A673 (cell line): ENCODE results near the gene ANKRD11. TPM values are rescaled to one million over a fixed set of nuclear protein-coding genes. Genes with fewer than 3 reads are reported as not detected.

ENCODE experiments used
- BruUV-seq: library from RNA; stranded (reverse); fragments of 400-500 nt; replicated peaks from 2 replicates; lab custom pipeline; 2021; lab: Mats Ljungman, UMichigan
- CTCF ChIA-PET: fragments of 300-600 bp; sonication (Branson Sonifier 250); formaldehyde crosslinking; loops from one replicate; lab custom pipeline; 2022; ENCODE audit warnings: antibody characterized with exemption; lab: Charles Lee
- POLR2A ChIA-PET: fragments of 300-600 bp; sonication (Branson Sonifier 250); formaldehyde crosslinking; loops from one replicate; lab custom pipeline; 2022; ENCODE audit warnings: antibody characterized with exemption; ENCODE audit not compliant: low non-redundant PET; lab: Charles Lee
- DNase-seq: peaks from one replicate; pipeline ENCODE4 v3.0.0-alpha.2; 2015; ENCODE audit warnings: low spot score
- H3K27ac ChIP-seq: fragments of 200-600 bp; sonication (generic); 2 replicates; pipeline ENCODE4 v1.5.1; 2016; ENCODE audit warnings: mixed run types, low read depth, mild to moderate bottlenecking, mixed read lengths, antibody characterized with exemption, low read length; ENCODE audit not compliant: poor library complexity, severe bottlenecking
- H3K27me3 ChIP-seq: fragments of 200-600 bp; sonication (generic); replicated peaks from 2 replicates; pipeline ENCODE4 v1.6.1; 2017; ENCODE audit warnings: mixed run types, low read depth, mild to moderate bottlenecking, mixed read lengths, antibody characterized with exemption, low read length; ENCODE audit not compliant: insufficient read depth, poor library complexity
- H3K36me3 ChIP-seq: fragments of 200-600 bp; sonication (generic); 2 replicates; pipeline ENCODE4 v1.6.1; 2016; ENCODE audit warnings: mixed run types, mild to moderate bottlenecking, mixed read lengths, antibody characterized with exemption, low read length; ENCODE audit not compliant: insufficient read depth, poor library complexity, severe bottlenecking
- H3K4me1 ChIP-seq: fragments of 200-600 bp; sonication (generic); 2 replicates; pipeline ENCODE4 v1.6.1; 2017; ENCODE audit warnings: mixed run types, mild to moderate bottlenecking, mixed read lengths, antibody characterized with exemption, low read length; ENCODE audit not compliant: insufficient read depth, poor library complexity, severe bottlenecking
- H3K4me3 ChIP-seq: fragments of 200-600 bp; sonication (generic); 2 replicates; pipeline ENCODE4 v1.5.1; 2016; ENCODE audit warnings: low read depth, mixed run types, mild to moderate bottlenecking, mixed read lengths, low read length; ENCODE audit not compliant: poor library complexity, severe bottlenecking
- H3K9me3 ChIP-seq: fragments of 200-600 bp; sonication (generic); 2 replicates; pipeline ENCODE4 v1.6.1; 2016; ENCODE audit warnings: mixed run types, low read depth, mild to moderate bottlenecking, mixed read lengths, antibody characterized with exemption, low read length; ENCODE audit not compliant: poor library complexity, severe bottlenecking
- EZH2 ChIP-seq: fragments of 200-600 bp; sonication (generic); IDR thresholded peaks from 2 replicates; pipeline ENCODE4 v1.6.1; 2017; ENCODE audit warnings: borderline replicate concordance, low read depth, mild to moderate bottlenecking, mixed read lengths, antibody characterized with exemption, low read length; ENCODE audit not compliant: poor library complexity, severe bottlenecking
- intact Hi-C: fragments of 100-400 bp; cut with micrococcal nuclease; formaldehyde crosslinking; loops from one replicate; pipeline ENCODE4 v1.10.0; 2022; ENCODE audit not compliant: unreplicated experiment
- total RNA-seq: library from RNA; stranded (reverse); gene quantifications from 2 replicates; pipeline ENCODE4 v1.2.3, GENCODE V29; 2021
- TF ChIP-seq, protein P1 (sequence below): fragments of 300-800, 200-600 bp; sonication (generic); conservative IDR thresholded peaks from 2 replicates; pipeline ENCODE4 v1.5.1; 2017; ENCODE audit warnings: low read depth, mild to moderate bottlenecking, antibody characterized with exemption, low read length, moderate library complexity, mixed read lengths

ANKRD11 gene
- total RNA-seq, 1 experiment from 2014 or later = 217 TPM

DNA sequence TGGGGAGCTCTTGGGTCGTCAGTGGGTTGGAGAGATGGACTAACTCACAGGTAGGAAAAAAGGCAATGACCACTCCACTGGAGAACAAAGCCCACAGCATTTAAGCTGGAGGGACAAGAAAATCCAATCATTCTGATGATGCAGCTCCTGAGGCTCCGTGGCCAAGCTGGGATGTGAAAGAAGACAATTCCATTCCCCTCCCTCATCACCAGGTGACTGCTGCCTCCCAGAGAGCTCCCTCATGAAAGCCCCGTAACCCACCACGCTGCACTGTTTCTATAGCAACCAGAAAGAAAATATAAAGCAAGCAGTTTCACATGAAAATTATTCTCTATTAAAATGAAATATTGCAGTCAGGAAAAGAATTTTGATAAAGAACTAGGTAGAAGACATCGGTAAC, 15.2 kb downstream of the ANKRD11 start:
- intact Hi-C loops = no loop called here
- H3K4me1 ChIP-seq = peaks cover 13% of the 10 kb centered on the region
- no peak overlapping the region for H3K4me3 ChIP-seq
- no peaks in the 10 kb centered on the region for H3K9me3 ChIP-seq
- TF ChIP-seq, protein P1, sequence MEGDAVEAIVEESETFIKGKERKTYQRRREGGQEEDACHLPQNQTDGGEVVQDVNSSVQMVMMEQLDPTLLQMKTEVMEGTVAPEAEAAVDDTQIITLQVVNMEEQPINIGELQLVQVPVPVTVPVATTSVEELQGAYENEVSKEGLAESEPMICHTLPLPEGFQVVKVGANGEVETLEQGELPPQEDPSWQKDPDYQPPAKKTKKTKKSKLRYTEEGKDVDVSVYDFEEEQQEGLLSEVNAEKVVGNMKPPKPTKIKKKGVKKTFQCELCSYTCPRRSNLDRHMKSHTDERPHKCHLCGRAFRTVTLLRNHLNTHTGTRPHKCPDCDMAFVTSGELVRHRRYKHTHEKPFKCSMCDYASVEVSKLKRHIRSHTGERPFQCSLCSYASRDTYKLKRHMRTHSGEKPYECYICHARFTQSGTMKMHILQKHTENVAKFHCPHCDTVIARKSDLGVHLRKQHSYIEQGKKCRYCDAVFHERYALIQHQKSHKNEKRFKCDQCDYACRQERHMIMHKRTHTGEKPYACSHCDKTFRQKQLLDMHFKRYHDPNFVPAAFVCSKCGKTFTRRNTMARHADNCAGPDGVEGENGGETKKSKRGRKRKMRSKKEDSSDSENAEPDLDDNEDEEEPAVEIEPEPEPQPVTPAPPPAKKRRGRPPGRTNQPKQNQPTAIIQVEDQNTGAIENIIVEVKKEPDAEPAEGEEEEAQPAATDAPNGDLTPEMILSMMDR = no peak
- TF ChIP-seq EZH2 = no peak
- BruUV-seq = no TSS peak
- no peaks in the 10 kb centered on the region for H3K36me3 ChIP-seq
- ChIA-PET CTCF (no interaction called here), POLR2A (no interaction called here)
- no peaks in the 10 kb centered on the region for H3K27me3 ChIP-seq
- no peak overlapping the region for H3K27ac ChIP-seq
- no peak for DNase-seq

DNA sequence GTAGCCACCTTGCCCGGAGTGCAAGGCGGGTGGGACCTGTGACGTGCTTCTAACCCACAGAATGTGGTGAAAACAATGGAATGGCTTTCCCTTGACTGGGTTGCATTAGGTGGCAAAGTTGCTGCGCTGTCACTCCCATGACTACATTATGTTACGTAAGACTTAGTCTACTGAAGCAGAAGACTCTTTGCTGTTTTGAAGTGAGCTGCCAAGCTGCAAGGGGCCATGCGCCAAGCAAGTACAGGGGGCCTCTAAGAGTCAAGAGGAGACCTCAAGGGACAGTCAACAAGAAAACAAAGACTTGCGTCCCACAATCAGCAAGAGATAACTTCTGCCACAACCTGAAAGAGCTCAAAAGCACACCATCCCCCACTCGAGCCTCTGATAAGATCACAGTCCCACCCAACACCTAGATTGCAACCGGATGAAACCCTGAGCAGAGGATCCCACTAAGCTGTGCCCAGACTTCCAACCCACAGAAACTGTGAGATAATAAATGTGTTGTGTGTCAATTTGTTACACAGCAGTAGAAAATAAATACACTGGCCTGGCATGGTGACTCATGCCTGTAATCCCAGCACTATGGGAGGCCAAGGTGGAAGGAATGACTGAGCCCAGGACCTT, 16.5 kb downstream of the ANKRD11 start:
- ChIA-PET CTCF (no interaction called here), POLR2A (no interaction called here)
- Histone ChIP-seq H3K36me3 (no peaks in the 10 kb centered on the region), H3K4me3 (no peak overlapping the region), H3K9me3 (no peaks in the 10 kb centered on the region), H3K4me1 (peaks cover 13% of the 10 kb centered on the region), H3K27me3 (no peaks in the 10 kb centered on the region), H3K27ac (no peak overlapping the region)
- intact Hi-C loops = no loop called here
- DNase-seq = peak; percentile 31
- no peak for TF ChIP-seq EZH2
- TF ChIP-seq, protein P1 = no peak
- BruUV-seq = no TSS peak

DNA sequence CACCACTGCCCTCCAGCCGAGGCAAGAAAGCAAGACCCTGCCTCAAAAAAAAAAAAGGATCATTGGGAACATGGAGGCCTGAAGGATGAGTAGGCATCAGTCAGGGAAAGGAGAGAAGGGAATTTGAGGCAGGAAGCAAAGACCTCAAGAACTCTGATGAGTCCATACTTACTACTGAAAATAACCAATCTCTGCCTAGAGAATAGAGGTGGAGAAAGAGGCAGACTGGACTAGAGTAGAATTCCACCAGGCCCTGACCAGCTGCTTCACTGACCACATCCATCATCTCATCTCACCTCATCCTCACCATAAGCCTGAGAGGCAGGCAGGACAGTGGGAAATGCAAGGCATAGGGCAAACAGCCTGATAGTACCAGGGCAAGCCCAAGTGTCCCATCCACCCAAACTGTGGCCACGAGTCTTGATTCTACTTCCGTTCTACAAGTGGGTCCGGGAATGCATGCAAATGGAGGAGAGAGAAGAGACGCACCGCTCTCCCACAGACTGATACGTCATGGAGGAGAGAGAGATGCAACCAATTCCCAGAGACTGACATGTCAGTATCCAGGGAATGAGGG, 17.1 kb downstream of the ANKRD11 start:
- Histone ChIP-seq H3K4me1 (peaks cover 13% of the 10 kb centered on the region), H3K27me3 (no peaks in the 10 kb centered on the region), H3K27ac (no peak overlapping the region), H3K36me3 (no peaks in the 10 kb centered on the region), H3K9me3 (no peaks in the 10 kb centered on the region), H3K4me3 (no peak overlapping the region)
- DNase-seq = no peak
- ChIA-PET CTCF (no interaction called here), POLR2A (no interaction called here)
- BruUV-seq = no TSS peak
- intact Hi-C loops = no loop called here
- no peak for TF ChIP-seq EZH2
- TF ChIP-seq, protein P1 = no peak
